ENCODE data around the gene SLC9A9. TPM values are rescaled to one million over a fixed set of nuclear protein-coding genes. Genes with fewer than 3 reads are reported as not detected.

The SLC9A9 gene
- total and polyA plus RNA-seq, 4 donors: 3.3 to 15.0 (median 6.1) TPM

- TF ChIP-seq FOXA2 (IDR thresholded peaks at IDR 0.05): no peak
- no peak overlapping the region for H3K4me3 ChIP-seq (ENCODE audit: low read depth in 1 of 3, low read length in 3 of 3)
These were observed 11.2 kb downstream of the SLC9A9 start for GRCh38 chr3:143837076-143837475.

GRCh38 chr3:143835312-143835711, 13.0 kb downstream of the SLC9A9 start:
- Histone ChIP-seq H3K27me3 (ENCODE audit: control insufficient read depth in 4 of 4, insufficient read depth in 4 of 4, low read length in 3 of 4) (peaks cover 0 to 4% (median 0%) of the 10 kb centered on the region in 4 donors), H3K9ac (ENCODE audit: low read depth in 1 of 2, low read length in 2 of 2) (no peak overlapping the region), H3K9me3 (ENCODE audit: control insufficient read depth in 4 of 4, low read length in 3 of 4) (no peaks in the 10 kb centered on the region), H3K4me1 (ENCODE audit: control insufficient read depth in 4 of 4, insufficient read depth in 4 of 4, low read length in 3 of 4) (no peaks in the 10 kb centered on the region), H3K36me3 (ENCODE audit: control insufficient read depth in 4 of 4, insufficient read depth in 3 of 4, low read depth in 1 of 4, low read length in 3 of 4) (no peaks in the 10 kb centered on the region), H3K27ac (ENCODE audit: low read depth in 1 of 2, low read length in 2 of 2) (no peak overlapping the region), H3K4me3 (ENCODE audit: low read depth in 1 of 3, low read length in 3 of 3) (no peak overlapping the region)
- WGBS: 89% methylated on average over 2 of the region's 2 CpGs
- no peak for TF ChIP-seq JUND (IDR thresholded peaks at IDR 0.05)
- TF ChIP-seq RAD21 (IDR thresholded peaks at IDR 0.05): no peak
- TF ChIP-seq NR2F2 (IDR thresholded peaks at IDR 0.05): no peak
- no peak for TF ChIP-seq EGR1 (IDR thresholded peaks at IDR 0.05; ENCODE audit: low read depth in 2 of 2)
- no peak for TF ChIP-seq CTCF (IDR thresholded peaks at IDR 0.05; ENCODE audit: low read depth, low read length, missing input control)
- TF ChIP-seq, protein P1, sequence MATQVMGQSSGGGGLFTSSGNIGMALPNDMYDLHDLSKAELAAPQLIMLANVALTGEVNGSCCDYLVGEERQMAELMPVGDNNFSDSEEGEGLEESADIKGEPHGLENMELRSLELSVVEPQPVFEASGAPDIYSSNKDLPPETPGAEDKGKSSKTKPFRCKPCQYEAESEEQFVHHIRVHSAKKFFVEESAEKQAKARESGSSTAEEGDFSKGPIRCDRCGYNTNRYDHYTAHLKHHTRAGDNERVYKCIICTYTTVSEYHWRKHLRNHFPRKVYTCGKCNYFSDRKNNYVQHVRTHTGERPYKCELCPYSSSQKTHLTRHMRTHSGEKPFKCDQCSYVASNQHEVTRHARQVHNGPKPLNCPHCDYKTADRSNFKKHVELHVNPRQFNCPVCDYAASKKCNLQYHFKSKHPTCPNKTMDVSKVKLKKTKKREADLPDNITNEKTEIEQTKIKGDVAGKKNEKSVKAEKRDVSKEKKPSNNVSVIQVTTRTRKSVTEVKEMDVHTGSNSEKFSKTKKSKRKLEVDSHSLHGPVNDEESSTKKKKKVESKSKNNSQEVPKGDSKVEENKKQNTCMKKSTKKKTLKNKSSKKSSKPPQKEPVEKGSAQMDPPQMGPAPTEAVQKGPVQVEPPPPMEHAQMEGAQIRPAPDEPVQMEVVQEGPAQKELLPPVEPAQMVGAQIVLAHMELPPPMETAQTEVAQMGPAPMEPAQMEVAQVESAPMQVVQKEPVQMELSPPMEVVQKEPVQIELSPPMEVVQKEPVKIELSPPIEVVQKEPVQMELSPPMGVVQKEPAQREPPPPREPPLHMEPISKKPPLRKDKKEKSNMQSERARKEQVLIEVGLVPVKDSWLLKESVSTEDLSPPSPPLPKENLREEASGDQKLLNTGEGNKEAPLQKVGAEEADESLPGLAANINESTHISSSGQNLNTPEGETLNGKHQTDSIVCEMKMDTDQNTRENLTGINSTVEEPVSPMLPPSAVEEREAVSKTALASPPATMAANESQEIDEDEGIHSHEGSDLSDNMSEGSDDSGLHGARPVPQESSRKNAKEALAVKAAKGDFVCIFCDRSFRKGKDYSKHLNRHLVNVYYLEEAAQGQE (IDR thresholded peaks at IDR 0.05): no peak
- TF ChIP-seq HNF4A (conservative IDR thresholded peaks at IDR 0.05): no peak
- no peak for TF ChIP-seq RXRA (IDR thresholded peaks at IDR 0.05)
- TF ChIP-seq ZBTB33 (IDR thresholded peaks at IDR 0.05): no peak
- TF ChIP-seq GABPA (IDR thresholded peaks at IDR 0.05 in 1 of 2, conservative IDR thresholded peaks at IDR 0.05 in 1 of 2): no peak
- TF ChIP-seq, protein P2, sequence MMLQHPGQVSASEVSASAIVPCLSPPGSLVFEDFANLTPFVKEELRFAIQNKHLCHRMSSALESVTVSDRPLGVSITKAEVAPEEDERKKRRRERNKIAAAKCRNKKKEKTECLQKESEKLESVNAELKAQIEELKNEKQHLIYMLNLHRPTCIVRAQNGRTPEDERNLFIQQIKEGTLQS (IDR thresholded peaks at IDR 0.05): no peak
- TF ChIP-seq MAX (IDR thresholded peaks at IDR 0.05): no peak
- TF ChIP-seq SP1 (IDR thresholded peaks at IDR 0.05): no peak
- no peak for TF ChIP-seq TAF1 (conservative IDR thresholded peaks at IDR 0.05)
- no peak for TF ChIP-seq YY1 (IDR thresholded peaks at IDR 0.05)
- no peak for DNase-seq (ENCODE audit: low spot score)

More at GRCh38 chr3:143837076-143837475, 11.2 kb downstream of the SLC9A9 start:
- Histone ChIP-seq H3K4me1 (ENCODE audit: control insufficient read depth in 4 of 4, insufficient read depth in 4 of 4, low read length in 3 of 4) (no peaks in the 10 kb centered on the region), H3K27me3 (ENCODE audit: control insufficient read depth in 4 of 4, insufficient read depth in 4 of 4, low read length in 3 of 4) (peaks cover 0 to 4% (median 0%) of the 10 kb centered on the region in 4 donors), H3K27ac (ENCODE audit: low read depth in 1 of 2, low read length in 2 of 2) (no peak overlapping the region), H3K9ac (ENCODE audit: low read depth in 1 of 2, low read length in 2 of 2) (no peak overlapping the region), H3K36me3 (ENCODE audit: control insufficient read depth in 4 of 4, insufficient read depth in 3 of 4, low read depth in 1 of 4, low read length in 3 of 4) (no peaks in the 10 kb centered on the region), H3K9me3 (ENCODE audit: control insufficient read depth in 4 of 4, low read length in 3 of 4) (no peaks in the 10 kb centered on the region)
- 91% methylated on average over 1 of the region's 1 CpG for WGBS
- DNase-seq (ENCODE audit: low spot score): no peak
